ENCODE results near the gene MRPL51. TPM values are rescaled to one million over a fixed set of nuclear protein-coding genes. Genes with fewer than 3 reads are reported as not detected.
"Not testable (repeated sequence)": the region's sequence is repeated elsewhere in the genome, so short reads cannot be mapped to it uniquely, and the experiment has no call there.

MRPL51 gene
- polyA plus RNA-seq (ENCODE audit: low read depth in 6 of 6): 100 to 1,000 TPM; 126 to 243 (median 176) TPM

- H3K36me3 Mint-ChIP-seq: peaks cover 5 to 17% of the 10 kb centered on the region in 2 donors
- H3K27ac Mint-ChIP-seq: peak within 1 kb of the TSS; percentile 95 to 99 (median 96)
- H3K4me3 Mint-ChIP-seq: peak within 1 kb of the TSS; percentile 88 to 99 (median 97)
- DNase-seq: peak; percentile 96
- H3K27me3 Mint-ChIP-seq: peaks cover 0 to 2% (median 0%) of the 10 kb centered on the region in 3 donors
- peak; percentile 79 for ATAC-seq (ENCODE audit: low read depth in 2 of 2)
- peaks cover 0 to 1% (median 0%) of the 10 kb centered on the region in 7 donors for H3K9me3 Mint-ChIP-seq
- peaks cover 22 to 30% (median 28%) of the 10 kb centered on the region in 3 donors for H3K4me1 Mint-ChIP-seq
Observed at GRCh38 chr12:6492838-6493496, at the start of gene MRPL51. MRPL51 (minus strand) TSS chr12:6493262; CDS start chr12:6493136, 126 bp downstream.

DNA sequence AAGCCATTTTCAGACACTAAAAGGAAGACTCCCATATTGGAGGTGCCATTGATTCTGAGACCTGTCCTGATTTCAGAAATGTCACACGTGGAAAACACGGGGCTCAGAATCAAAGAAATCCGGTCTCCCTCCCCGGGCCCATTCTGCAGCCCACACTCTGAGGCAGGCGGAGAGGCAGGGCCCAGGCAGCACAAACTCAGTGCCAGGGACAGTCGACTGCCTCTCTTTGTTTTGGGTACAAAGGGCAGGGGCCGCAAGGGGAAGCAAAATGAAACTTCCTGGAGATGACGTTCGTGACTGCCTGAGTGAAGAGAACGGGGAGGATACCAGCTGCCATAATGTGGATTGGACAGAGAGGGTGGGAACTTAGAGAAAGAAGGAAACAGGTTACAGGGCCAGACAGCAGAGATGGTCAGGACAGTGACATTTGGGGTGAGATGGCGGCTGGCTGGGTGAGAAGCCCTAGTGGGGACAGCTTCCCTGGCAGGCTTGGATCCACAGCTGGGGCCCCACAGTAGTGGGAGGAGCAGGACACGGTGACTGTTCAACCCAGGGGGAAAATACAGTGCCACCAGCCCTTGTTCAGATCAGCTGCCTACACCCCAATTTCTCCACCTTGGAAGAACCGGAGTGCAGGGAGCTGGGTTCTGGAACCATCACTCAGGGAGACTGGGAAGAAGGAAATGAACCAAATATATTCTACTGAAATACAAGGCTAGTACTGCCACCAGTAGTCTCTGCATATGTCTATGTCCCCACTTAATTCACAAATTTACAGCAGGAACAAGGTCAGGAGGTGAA is 49.3 kb upstream of the MRPL51 start:
- no peaks in the 10 kb centered on the region for H3K9me3 Mint-ChIP-seq
- H3K4me1 Mint-ChIP-seq: peaks cover 12 to 20% (median 18%) of the 10 kb centered on the region in 3 donors
- DNase-seq: no peak
- H3K27ac Mint-ChIP-seq: peak overlapping the region in 2 of 6 donors; percentile 38 to 44
- H3K4me3 Mint-ChIP-seq: peak overlapping the region in 1 of 8 donors; percentile 41
- H3K27me3 Mint-ChIP-seq: no peaks in the 10 kb centered on the region
- H3K36me3 Mint-ChIP-seq: peaks cover 6 to 11% of the 10 kb centered on the region in 2 donors
- ATAC-seq (ENCODE audit: low read depth in 2 of 2): no peak

- Mint-ChIP-seq H3K36me3 (peaks cover 0 to 11% of the 10 kb centered on the region in 2 donors), H3K27ac (peak overlapping the region in 2 of 6 donors; percentile 23 to 41), H3K27me3 (no peaks in the 10 kb centered on the region), H3K4me1 (peaks cover 13 to 25% (median 21%) of the 10 kb centered on the region in 3 donors), H3K9me3 (no peaks in the 10 kb centered on the region), H3K4me3 (peak overlapping the region in 3 of 8 donors; percentile 22 to 78 (median 26))
- ATAC-seq (ENCODE audit: low read depth in 2 of 2): no peak
- DNase-seq: no peak
Observed at GRCh38 chr12:6541371-6542165, 48.5 kb upstream of the MRPL51 start.

DNA sequence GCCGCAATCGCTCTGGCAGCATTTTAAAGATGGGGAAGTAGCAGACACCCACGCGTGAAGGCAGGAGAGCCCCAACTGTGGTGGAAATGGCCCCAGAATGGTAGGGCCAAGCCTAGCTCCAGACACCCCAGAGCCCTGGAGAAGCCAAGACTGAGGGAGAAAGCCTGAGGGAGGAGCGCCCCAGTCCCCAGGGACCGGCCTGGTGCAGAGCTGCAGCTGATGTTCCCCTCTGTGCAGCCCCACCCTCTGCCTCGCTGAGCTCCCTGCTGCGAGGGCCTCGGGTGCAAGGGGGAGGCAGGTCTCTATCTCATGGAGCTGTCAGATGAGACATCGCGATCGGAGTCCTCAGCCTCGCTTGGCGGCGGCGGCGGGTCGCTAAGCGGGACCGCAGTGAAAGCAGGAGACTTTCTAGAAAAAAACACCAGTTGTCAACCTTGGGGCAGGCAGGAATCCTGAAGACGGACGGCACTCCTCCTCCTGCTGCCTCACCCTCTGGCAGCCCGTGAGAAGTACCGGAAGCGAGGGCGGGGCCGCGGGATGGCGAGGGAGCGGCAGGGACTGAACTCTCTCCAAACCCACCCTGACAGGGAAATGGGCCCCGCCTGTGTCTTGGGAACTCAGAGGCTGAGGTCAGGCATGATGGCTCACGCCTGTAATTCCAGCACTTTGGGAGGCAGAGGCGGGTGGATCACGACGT is 47.3 kb upstream of the MRPL51 start:
- H3K9me3 Mint-ChIP-seq: no peaks in the 10 kb centered on the region
- ATAC-seq (ENCODE audit: low read depth in 2 of 2) (peak; percentile 28 to 42), DNase-seq (no peak)
- H3K27me3 Mint-ChIP-seq: no peaks in the 10 kb centered on the region
- peaks cover 0 to 4% of the 10 kb centered on the region in 2 donors for H3K36me3 Mint-ChIP-seq
- peak overlapping the region in 4 of 6 donors; percentile 13 to 79 (median 72) for H3K27ac Mint-ChIP-seq
- H3K4me3 Mint-ChIP-seq: peak overlapping the region; percentile 27 to 83 (median 79)
- peaks cover 22 to 38% (median 33%) of the 10 kb centered on the region in 3 donors for H3K4me1 Mint-ChIP-seq

DNA sequence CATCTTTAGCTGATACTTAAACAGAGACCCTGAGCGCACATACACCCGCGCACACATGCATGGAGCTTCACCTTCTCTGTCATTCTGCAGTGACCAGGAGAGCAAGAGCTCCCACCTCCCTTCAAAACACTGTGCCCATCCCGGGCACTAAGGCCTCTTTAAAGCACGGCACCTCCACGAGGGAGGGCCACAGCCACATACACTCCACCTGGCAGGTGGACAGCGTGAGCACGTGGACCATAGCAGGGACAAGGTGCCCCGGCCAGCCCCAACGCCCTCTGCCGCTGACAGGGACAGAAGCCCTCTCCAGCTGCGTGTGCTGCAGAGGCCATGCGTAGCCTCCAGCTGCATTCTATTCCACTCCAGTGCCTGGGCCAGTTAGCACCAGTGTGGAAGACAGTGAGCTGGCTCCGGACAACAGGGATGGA is 46.7 kb upstream of the MRPL51 start:
- Mint-ChIP-seq H3K4me1 (peaks cover 24 to 40% (median 37%) of the 10 kb centered on the region in 3 donors), H3K4me3 (peak overlapping the region in 6 of 8 donors; percentile 27 to 83 (median 79)), H3K27ac (peak overlapping the region in 2 of 6 donors; percentile 24 to 66), H3K36me3 (peaks cover 0 to 4% of the 10 kb centered on the region in 2 donors), H3K9me3 (no peaks in the 10 kb centered on the region), H3K27me3 (no peaks in the 10 kb centered on the region)
- ATAC-seq (ENCODE audit: low read depth in 2 of 2) (no peak), DNase-seq (no peak)

DNA sequence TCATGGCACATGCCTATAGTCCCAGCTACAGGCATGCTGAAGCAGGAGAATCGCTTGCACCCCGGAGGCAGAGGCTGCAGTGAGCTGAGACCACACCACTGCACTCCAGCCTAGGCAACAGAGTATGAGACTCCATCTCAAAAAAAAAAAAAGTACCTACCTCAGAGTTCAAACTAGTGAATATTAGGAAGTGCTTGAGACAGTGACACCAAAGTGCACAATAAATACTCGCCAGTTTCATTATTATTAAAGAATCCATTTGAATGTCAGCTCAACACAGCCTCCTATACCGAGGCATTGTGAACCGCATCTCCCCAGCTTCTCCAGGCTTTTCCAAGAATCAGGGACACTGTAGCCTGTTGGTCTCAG is 46.2 kb upstream of the MRPL51 start:
- Mint-ChIP-seq H3K9me3 (no peaks in the 10 kb centered on the region), H3K4me3 (peak overlapping the region in 4 of 8 donors; percentile 27 to 82 (median 53)), H3K27me3 (no peaks in the 10 kb centered on the region), H3K4me1 (peaks cover 24 to 41% (median 38%) of the 10 kb centered on the region in 3 donors), H3K36me3 (peaks cover 0 to 4% of the 10 kb centered on the region in 2 donors), H3K27ac (peak overlapping the region in 1 of 6 donors; percentile 24)
- ATAC-seq (ENCODE audit: low read depth in 2 of 2) (no peak), DNase-seq (no peak)

- H3K4me3 Mint-ChIP-seq: peak overlapping the region in 1 of 8 donors; percentile 82
- no peak overlapping the region for H3K27ac Mint-ChIP-seq
- peaks cover 0 to 4% of the 10 kb centered on the region in 2 donors for H3K36me3 Mint-ChIP-seq
- DNase-seq (no peak), ATAC-seq (ENCODE audit: low read depth in 2 of 2) (no peak)
- H3K9me3 Mint-ChIP-seq: no peaks in the 10 kb centered on the region
- peaks cover 29 to 46% (median 45%) of the 10 kb centered on the region in 3 donors for H3K4me1 Mint-ChIP-seq
- no peaks in the 10 kb centered on the region for H3K27me3 Mint-ChIP-seq
Observed at GRCh38 chr12:6538420-6539313, 45.6 kb upstream of the MRPL51 start.

- peak overlapping the region in 4 of 6 donors; percentile 36 to 88 (median 80) for H3K27ac Mint-ChIP-seq
- H3K9me3 Mint-ChIP-seq, H3K27me3 Mint-ChIP-seq, H3K36me3 Mint-ChIP-seq: not testable (repeated sequence)
- ATAC-seq (ENCODE audit: low read depth in 2 of 2) (peak in 1 of 2 donors; percentile 15), DNase-seq (peak; percentile 74)
- peak overlapping the region in 6 of 8 donors; percentile 44 to 84 (median 66) for H3K4me3 Mint-ChIP-seq
- peaks cover 37 to 53% (median 52%) of the 10 kb centered on the region in 3 donors for H3K4me1 Mint-ChIP-seq
Observed at GRCh38 chr12:6537580-6538419, 44.7 kb upstream of the MRPL51 start.

- no peak for DNase-seq
- peaks cover 0 to 4% of the 10 kb centered on the region in 2 donors for H3K36me3 Mint-ChIP-seq
- peak overlapping the region in 1 of 8 donors; percentile 86 for H3K4me3 Mint-ChIP-seq
- H3K27me3 Mint-ChIP-seq: no peaks in the 10 kb centered on the region
- H3K9me3 Mint-ChIP-seq: no peaks in the 10 kb centered on the region
- peaks cover 41 to 61% (median 60%) of the 10 kb centered on the region in 3 donors for H3K4me1 Mint-ChIP-seq
- peak overlapping the region in 3 of 6 donors; percentile 32 to 88 (median 75) for H3K27ac Mint-ChIP-seq
- ATAC-seq (ENCODE audit: low read depth in 2 of 2): no peak
Observed at GRCh38 chr12:6536894-6537579, 44.0 kb upstream of the MRPL51 start.

DNA sequence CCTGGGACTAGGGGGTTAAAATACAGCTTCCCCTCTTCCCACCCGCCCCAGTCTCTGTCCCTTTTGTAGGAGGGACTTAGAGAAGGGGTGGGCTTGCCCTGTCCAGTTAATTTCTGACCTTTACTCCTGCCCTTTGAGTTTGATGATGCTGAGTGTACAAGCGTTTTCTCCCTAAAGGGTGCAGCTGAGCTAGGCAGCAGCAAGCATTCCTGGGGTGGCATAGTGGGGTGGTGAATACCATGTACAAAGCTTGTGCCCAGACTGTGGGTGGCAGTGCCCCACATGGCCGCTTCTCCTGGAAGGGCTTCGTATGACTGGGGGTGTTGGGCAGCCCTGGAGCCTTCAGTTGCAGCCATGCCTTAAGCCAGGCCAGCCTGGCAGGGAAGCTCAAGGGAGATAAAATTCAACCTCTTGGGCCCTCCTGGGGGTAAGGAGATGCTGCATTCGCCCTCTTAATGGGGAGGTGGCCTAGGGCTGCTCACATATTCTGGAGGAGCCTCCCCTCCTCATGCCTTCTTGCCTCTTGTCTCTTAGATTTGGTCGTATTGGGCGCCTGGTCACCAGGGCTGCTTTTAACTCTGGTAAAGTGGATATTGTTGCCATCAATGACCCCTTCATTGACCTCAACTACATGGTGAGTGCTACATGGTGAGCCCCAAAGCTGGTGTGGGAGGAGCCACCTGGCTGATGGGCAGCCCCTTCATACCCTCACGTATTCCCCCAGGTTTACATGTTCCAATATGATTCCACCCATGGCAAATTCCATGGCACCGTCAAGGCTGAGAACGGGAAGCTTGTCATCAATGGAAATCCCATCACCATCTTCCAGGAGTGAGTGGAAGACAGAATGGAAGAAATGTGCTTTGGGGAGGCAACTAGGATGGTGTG is 43.1 kb upstream of the MRPL51 start:
- H3K27ac Mint-ChIP-seq: peak overlapping the region in 5 of 6 donors; percentile 49 to 97 (median 85)
- no peak for ATAC-seq (ENCODE audit: low read depth in 2 of 2)
- peaks cover 0 to 4% of the 10 kb centered on the region in 2 donors for H3K36me3 Mint-ChIP-seq
- DNase-seq: no peak
- no peaks in the 10 kb centered on the region for H3K27me3 Mint-ChIP-seq
- no peaks in the 10 kb centered on the region for H3K9me3 Mint-ChIP-seq
- peaks cover 41 to 62% (median 61%) of the 10 kb centered on the region in 3 donors for H3K4me1 Mint-ChIP-seq
- peak overlapping the region; percentile 86 to 99 (median 98) for H3K4me3 Mint-ChIP-seq
